HG03558 (cell line): ENCODE measurements around the gene CCL4.
"Not testable (repeated sequence)": the region's sequence is repeated elsewhere in the genome, so short reads cannot be mapped to it uniquely, and the experiment has no call there.

Experiments
- ATAC-seq: cut with Tn5 transposase; IDR thresholded peaks from one replicate; pipeline ENCODE4 v1.9.1; 2021; ENCODE audit warnings: moderate number of reproducible peaks; ENCODE audit not compliant: unreplicated experiment; ENCODE audit errors: extremely low read depth

The CCL4 gene

DNA sequence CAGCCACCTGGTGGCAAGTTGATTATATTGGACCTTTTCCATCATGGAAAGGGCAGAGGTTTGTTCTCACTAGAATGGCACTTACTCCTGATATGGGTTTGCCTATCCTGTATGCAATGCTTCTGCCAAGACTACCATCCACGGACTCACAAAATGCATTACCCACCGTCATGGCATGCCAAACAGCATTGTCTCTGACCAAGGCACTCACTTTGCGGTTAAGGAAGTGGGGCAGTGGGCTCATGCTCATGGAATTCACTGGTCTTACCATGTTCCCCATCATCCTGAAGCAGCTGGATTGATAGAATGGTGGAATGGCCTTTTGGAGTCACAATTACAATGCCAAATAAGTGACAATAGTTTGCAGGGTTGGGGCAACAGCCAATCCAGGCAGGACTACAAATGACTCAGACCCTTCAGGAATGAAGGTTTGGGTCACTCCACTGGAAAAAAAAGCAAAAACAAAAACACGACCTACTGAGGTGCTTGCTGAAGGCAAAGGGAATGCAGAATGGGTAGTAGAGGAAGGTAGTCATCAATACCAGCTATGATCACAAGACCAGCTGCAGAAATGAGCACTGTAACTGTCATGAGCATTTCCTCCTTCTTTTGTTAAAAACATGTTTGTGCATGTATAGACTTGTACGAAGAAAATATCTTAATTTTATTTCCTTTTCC is 11.5 kb downstream of the CCL4 start:
- ATAC-seq = not testable (repeated sequence)

DNA sequence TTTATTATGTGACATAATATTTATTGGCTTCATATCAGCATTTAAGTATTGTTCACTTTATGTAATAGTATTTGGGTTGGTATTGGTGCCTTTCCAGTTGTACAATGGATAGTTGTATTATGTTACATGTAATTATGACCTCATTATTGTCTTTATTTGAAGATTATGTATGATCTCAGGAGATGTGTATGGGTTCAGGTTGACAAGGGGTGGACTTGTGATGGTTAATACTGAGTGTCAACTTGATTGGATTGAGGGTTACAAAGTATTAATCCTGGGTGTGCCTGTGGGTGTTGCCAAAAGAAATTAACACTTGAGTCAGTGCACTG is 12.0 kb downstream of the CCL4 start:
- ATAC-seq = not testable (repeated sequence)

DNA sequence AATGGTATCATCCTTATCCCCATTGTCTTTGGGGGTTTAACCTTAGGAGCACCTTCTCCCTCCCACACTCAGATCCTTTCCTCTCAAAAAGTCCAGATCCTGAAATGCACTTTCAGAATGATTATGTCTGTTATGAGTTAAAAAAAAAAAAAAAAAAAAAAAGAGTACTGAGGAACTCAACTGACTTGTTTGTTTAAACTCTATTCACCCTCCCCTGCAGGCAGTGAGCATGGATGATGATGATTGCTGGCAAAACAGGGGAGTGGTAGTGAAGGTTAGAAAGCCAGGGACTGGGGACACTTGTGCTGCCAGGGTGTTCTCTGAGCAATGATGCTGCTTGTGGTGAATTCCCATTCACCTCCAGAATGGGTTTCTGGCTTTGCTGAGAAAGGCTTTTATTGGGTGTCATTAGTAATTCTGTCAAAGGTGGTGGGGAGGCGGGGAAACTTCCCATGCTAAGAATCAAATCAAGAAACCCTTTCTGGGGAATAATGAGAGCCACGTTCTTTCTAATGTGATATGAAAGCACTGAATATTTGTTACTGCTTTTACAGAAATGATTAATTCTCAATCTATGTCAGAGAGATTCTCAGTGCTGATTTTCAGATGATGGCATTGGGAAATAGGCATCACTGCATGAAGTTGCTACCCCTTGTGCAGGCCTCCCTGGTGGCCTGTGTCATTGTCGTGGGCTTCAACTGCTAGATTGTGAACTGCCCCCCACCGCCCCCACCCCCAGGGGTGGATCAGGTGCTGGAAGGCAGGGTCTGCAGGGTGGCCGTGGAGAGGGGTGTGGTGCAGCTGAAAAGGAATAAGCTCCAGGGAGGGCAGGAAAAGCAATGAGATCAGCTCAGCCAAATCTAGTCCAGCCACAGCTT is 14.1 kb downstream of the CCL4 start:
- ATAC-seq = no peak

DNA sequence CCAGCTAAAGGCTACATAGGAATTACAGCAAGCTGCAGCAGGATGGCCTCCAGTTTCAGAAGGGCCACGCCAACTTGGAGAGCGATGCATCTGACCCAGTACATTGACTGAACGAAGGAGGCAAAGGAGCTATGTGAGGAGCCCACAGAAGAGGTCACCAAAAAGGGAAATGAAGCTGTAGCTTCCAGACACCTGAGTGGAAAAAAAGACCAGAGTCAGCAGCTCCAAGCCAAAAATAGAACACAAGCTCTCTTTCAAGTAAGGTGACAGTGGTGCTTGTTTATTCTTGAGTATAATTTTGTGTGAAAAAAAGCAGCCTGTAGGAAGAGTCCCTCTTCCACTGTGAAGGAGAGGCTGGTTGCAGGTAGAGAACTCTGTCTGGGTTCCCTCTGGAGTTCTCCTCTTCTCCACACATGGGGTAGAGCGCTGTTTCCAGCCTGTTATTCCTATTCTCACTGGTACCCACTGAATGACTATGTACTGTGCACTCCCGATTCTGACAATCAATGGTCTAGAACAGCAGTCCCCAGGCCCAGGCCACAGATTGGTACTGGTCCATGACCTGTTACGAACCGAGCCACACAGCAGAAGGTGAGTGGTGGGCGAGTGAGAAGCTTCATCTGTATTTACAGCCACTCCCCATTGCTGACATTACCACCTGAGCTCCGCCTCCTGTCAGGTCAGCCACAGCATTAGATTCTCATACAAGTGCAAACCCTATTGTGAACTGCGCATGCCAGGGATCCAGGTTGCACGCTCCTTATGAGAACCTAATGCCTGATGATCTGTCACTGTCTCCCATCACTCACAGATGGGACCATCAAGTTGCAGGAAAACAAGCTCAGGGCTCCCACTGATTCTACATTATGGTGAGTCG is 15.1 kb downstream of the CCL4 start:
- ATAC-seq = no peak

DNA sequence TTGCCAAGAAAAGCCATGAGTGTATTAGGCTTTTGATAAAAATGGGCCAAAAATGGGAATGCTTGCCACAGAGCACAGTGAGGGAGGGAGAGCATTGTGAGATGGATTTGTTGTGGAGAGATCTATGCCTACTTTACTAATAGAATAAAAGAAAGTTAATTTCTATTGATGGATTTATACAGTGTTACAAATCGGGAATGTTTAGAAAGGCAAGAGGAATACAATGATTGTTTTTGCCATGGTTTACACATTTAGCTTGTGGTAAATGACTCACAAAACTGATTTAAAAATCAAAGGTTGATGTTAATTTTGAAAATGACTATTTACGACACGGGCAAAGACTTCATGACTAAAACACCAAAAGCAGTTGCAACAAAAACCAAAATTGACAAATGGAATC is 16.6 kb downstream of the CCL4 start:
- no peak for ATAC-seq

DNA sequence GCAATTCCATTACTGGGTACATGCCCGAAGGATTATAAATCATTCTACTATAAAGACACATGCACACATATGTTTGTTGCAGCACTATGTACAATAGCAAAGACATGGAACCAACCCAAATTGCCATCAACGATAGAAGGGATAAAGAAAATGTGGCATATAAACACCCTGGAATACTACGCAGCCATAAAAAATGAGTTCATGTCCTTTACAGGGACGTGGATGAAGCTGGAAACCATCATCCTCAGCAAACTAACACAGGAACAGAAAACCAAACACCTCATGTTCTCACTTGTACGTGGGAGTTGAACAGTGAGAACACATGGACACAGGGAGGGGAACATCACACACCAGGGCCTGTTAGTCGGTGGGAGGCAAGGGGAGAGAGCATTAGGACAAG is 17.5 kb downstream of the CCL4 start:
- not testable (repeated sequence) for ATAC-seq

DNA sequence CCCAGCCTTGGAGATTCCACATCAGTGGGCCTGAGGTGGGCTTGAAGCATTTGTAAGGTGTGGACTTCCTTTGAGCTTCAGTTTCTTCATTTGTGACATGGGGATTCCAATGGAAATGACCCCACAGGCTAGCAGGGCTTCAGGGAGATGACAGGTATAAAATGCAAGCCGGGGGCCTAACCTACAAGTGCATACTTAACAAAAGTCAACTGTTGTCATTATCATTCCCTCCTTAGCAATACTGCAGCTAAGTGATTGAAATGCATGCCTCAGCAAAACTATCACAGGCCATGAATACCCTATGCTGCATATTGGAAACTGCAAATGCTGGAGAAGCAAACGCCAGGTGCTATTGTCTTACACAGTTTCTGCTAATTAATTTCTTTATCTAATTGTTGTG is 19.8 kb downstream of the CCL4 start:
- no peak for ATAC-seq

DNA sequence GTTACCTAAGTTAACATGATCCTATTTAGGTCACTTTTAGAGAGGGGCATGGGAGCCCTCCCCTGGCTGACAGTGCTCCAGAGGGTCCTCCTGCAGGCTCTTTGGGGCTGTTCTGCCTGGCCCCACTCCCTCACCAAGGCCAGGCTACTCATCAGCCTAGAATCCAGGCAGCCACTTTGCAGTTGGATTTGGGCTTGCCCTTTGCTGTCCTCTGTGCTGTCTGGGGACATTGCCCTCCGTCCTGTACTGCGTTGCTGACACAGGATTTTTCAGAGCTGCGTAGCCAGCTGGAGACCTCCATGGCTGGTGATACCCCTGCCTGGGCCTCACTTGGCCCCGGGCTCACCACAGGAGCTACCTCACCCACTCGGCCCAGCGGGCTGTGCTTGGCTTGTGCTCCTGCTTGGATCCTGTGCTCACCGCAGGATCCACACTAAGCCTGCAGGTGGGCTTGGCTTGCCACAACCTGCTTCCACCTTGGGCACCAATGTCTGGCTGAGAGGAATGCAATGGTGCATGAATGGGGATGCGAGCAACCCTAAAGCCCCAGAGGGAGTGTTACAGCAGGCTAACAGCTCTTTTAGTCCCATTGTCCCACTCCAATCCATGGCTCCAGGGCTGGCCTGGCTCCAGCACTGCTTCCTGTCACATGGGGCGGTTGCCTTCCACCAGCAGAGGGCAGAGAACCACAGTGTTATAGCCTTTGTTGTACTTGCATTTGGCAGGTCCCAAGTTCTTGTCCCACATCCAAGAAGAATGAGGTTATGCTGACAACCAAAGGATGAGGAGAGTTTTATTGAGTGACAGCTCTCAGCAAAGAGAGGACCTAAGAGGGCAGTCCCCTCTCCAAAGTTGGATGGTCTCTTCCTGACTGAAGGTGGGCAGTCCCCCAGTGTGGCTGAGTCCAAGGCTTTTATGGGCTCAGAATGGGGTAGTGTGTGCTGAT is 21.5 kb downstream of the CCL4 start:
- ATAC-seq = no peak

GRCh38 chr17:36127199-36127893 is 23.7 kb downstream of the CCL4 start:
- ATAC-seq = no peak

DNA sequence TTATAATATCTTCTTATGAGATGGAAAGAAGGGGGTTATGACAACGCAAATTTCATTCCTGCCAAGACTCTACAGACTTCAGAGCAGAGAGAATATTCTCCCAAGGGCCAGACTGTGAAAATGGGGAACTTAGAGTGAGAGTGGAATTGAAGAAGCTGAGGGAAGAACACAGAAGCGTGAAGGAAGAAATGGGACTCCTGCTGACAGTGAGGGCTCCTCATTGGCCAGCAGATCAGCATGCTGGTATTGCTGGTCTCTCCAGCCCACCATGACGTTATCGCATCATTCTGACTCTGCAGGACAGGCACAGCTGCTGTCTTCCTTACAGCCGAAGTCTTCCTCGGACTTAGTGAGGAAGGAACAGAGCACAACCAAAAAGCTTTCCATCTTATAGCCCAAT is 24.3 kb downstream of the CCL4 start:
- no peak for ATAC-seq

DNA sequence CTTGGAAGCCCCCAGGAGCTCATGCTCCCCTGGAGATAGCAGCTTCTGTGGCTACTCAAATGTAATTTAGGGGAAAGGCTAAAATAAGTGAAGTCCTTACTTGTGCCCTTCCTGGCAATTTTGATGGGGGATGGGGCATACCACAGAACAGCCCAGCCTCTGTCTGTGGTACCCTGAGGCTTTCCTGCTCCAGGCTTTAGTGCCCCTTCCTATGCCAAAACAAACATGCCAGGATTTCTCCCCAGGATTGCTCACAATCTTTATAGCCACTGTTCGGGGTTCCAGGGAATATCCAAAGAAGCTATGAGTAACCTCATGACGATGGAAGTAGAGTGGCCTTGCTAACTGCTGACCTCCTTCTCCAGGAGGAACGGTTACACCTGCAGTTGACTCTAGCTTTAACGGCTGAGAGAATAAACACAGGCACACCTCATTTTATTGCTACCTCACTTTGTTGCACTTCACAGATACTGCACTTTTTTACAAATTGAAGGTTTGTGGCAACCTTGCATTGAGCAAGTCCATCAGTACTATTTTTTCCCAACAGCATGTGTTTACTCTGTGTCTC is 24.9 kb downstream of the CCL4 start:
- ATAC-seq = no peak

DNA sequence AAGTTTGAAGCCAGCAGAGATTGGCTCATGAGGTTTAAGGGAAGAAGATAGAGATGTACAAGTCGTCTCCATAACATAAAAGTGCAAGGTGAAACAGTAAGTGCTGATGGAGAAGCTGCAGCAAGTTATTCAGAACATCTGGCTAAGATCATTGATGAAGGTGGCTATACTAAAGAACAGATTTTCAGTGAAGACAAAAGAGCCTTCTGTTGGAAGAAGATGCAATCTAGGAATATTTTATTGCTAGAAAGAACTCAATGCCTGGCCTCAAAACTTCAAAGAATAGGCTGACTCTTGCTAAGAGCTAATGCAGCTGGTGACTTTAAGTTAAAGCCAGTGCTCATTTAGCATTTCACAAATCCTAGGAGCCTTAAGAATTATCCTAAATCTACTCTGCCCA is 26.0 kb downstream of the CCL4 start:
- ATAC-seq = no peak

DNA sequence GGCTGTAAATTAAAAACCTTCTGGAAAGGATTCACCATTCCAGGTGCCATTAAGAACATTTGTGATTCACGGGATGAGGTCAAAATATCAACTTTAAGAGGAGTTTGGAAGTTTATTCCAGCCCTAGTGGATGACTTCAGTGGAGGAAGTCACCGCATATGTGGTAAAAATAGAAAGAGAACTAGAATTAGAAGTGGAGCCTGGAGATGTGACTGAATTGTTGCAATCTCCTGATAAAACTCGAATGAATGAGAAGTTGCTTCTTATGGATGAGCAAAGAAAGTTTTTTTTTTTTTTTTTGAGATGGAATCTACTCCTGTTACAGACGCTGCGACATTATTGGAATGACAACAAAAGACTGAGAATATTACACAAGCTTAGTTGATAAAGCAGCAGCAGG is 26.7 kb downstream of the CCL4 start:
- no peak for ATAC-seq

DNA sequence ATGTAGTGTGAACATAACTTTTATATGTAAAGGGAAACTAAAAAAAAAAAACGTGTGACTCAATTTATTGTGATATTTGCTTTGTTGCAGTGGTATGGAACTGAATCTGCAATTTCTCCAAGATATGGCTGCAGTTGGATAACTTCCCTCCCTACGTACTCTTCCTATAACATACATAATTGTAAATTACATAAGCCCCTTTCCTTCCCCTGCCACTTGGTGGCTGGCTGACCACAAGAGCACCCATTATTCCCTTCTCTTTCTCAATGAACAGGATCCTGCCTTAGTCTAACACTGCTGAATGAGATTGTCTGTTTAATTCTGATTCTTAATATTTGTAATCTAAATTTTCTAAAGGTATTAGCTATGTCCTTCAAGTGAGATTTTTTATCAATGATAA is 27.8 kb downstream of the CCL4 start:
- no peak for ATAC-seq

- no peak for ATAC-seq
Observed at GRCh38 chr17:36131931-36132330, 28.3 kb downstream of the CCL4 start.

DNA sequence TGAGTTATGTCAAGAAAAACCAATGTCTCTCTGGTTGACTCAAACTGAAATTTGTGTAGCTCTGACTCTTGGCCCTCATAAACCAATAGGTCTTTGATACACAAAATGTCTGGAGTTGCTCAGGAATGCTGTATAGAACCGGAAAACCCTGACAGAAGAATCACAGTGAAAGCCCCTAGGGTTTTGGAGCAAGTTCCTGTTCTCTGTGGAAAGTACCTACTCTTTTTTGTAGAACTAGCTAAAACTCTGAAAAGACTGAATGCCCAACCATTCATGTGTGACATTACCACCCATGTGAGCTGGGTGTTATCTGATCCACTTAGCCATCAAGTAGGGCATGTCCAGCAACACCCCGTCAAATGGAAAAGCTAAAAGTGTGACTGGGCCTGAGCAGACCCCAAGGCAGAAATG is 28.8 kb downstream of the CCL4 start:
- no peak for ATAC-seq

DNA sequence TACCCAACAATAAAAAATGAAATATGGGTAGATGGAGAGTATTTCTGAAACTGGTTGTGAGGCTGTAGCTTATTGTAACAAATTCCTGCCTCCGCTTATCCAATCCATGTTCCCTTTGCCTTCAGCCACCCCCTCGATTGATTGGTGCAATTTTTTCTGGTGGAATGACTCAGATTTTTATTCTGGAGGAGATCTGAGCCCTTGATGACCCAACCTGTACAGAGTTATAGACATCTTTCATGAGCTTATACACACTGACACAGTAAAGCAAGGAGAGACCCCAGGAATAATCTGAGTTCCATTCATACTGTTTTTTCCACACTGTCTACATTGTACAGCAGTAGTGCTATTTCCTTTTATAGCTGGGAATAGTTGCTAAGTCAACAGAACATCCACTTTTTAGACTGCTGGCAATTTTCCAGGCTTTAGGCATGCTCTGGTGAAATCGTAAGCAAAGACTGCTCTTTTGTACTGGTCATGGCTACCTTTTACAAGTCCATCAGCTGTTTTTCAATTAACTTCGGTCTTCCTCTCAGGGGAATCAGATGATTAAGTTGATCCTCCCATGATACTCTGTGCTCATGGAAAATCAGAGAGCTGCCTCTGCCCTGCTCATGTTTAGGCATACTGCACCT is 30.1 kb downstream of the CCL4 start:
- no peak for ATAC-seq

GRCh38 chr17:36135465-36135864 is 31.8 kb downstream of the CCL4 start:
- ATAC-seq = no peak

- no peak for ATAC-seq
Observed at GRCh38 chr17:36136036-36136435, 32.4 kb downstream of the CCL4 start.
